K562 (cell line): ENCODE data around the gene CLHC1. TPM values are rescaled to one million over a fixed set of nuclear protein-coding genes. Genes with fewer than 3 reads are reported as not detected.

Experiments
- CGGBP1 ChIP-seq: fragments of 250-450 bp; sonication (Bioruptor Pico); IDR thresholded peaks from 2 replicates; pipeline ENCODE4 v1.9.0; 2021; ENCODE audit warnings: mild to moderate bottlenecking
- CREM ChIP-seq: IDR thresholded peaks from 2 replicates; pipeline ENCODE4 v1.6.1; 2014; ENCODE audit warnings: antibody characterized with exemption, low read depth
- DPF2 ChIP-seq: fragments of 450-650 bp; IDR thresholded peaks from 2 replicates; pipeline ENCODE4 v1.6.1; 2016
- E2F6 ChIP-seq, 2 experiments: IDR thresholded peaks; 2 replicates each; pipeline ENCODE4 v1.6.1; 2011; ENCODE audit warnings: borderline replicate concordance in 1 of 2, control low read depth in 1 of 2, low read depth in 1 of 2, low read length in 1 of 2, mild to moderate bottlenecking in 1 of 2, mixed read lengths in 1 of 2, moderate library complexity in 1 of 2; ENCODE audit not compliant: insufficient read depth in 1 of 2, insufficient read length in 1 of 2, poor library complexity in 1 of 2, severe bottlenecking in 1 of 2; ENCODE audit errors: extremely low read depth in 1 of 2
- HES1 ChIP-seq: fragments of 450-650 bp; IDR thresholded peaks from 2 replicates; pipeline ENCODE4 v1.6.1; 2016; ENCODE audit warnings: low read depth, mild to moderate bottlenecking, moderate library complexity
- RBM14 ChIP-seq: fragments of 200-400 bp; formaldehyde crosslinking; IDR thresholded peaks from 2 replicates; pipeline ENCODE4 v1.6.1; 2018; ENCODE audit warnings: low read depth, mild to moderate bottlenecking, low read length, moderate library complexity, borderline replicate concordance; ENCODE audit not compliant: insufficient read depth
- SREBF2 ChIP-seq: sonication (generic); formaldehyde crosslinking; IDR thresholded peaks from 2 replicates; pipeline ENCODE4 v1.4.0; 2020; ENCODE audit warnings: mild to moderate bottlenecking, missing genetic modification reagents
- VEZF1 ChIP-seq: fragments of 200-800 bp; sonication (Bioruptor generic); IDR thresholded peaks from 2 replicates; pipeline ENCODE4 v1.6.1; 2017; ENCODE audit warnings: missing genetic modification characterization, missing compliant biosample characterization
- ZNF518B ChIP-seq: fragments of 250-450 bp; sonication (Bioruptor Pico); IDR thresholded peaks from 2 replicates; pipeline ENCODE4 v1.5.0; 2021; ENCODE audit warnings: mild to moderate bottlenecking, moderate library complexity
- polyA plus RNA-seq, 8 experiments: library from polyadenylated mRNA; depleted of rRNA in 4 of 8; stranded (reverse) in 5 of 8; unstranded in 3 of 8; fragments of >200 nt; fragmentation: Nextera tagmentation in 2 of 8; fragmentation: Illumina TruSeq in 1 of 8; extraction: Ambion mirVana in 2 of 8; extraction: Trizol in 1 of 8; gene quantifications; 2 replicates each; pipeline versions ENCODE4 v1.2.1 to v1.2.3, GENCODE V29; 2011 to 2014; ENCODE audit warnings: inconsistent platforms in 1 of 8, missing spikeins in 1 of 8
- total RNA-seq, 7 experiments: library from RNA; depleted of rRNA in 6 of 7; stranded (reverse); fragments of >200 nt in 6 of 7; fragmentation: Illumina TruSeq in 2 of 7; extraction: Trizol in 2 of 7; gene quantifications; 2 replicates each; pipeline versions ENCODE4 v1.2.1 to v1.2.3, GENCODE V29; 2011 to 2021; ENCODE audit warnings: low replicate concordance in 1 of 7

CLHC1 gene
- total and polyA plus RNA-seq, 9 of the 15 experiments (the other 6 are each of a cell fraction or from before 2014, with no cell fraction given): 3.7 to 14.3 (median 8.6) TPM

GRCh38 chr2:55138014-55138881, 93.8 kb downstream of the CLHC1 start (continued):
- TF ChIP-seq ZNF518B (CRISPR knock-in tag) (no peak), DPF2 (peak; percentile 47; the same call in 1 of the 2 replicates), RBM14 (no peak), HES1 (no peak), E2F6 (IDR thresholded peaks at IDR 0.05; ENCODE audit: borderline replicate concordance in 1 of 2, extremely low read depth in 1 of 2, insufficient read depth in 1 of 2, insufficient read length in 1 of 2, low read depth in 1 of 2, low read length in 1 of 2, poor library complexity in 1 of 2, severe bottlenecking in 1 of 2) (no peak), CREM (no peak), CGGBP1 (no peak), SREBF2 (no peak), VEZF1 (CRISPR knock-in tag) (peak; percentile 43; the same call in 1 of the 2 replicates)
